ENCODE results near the gene SPOCK2.
A peak's percentile ranks its signal among the peaks of the same experiment; 100 is the strongest.
"Not testable (repeated sequence)": the region's sequence is repeated elsewhere in the genome, so short reads cannot be mapped to it uniquely, and the experiment has no call there.

The SPOCK2 gene, protein sequence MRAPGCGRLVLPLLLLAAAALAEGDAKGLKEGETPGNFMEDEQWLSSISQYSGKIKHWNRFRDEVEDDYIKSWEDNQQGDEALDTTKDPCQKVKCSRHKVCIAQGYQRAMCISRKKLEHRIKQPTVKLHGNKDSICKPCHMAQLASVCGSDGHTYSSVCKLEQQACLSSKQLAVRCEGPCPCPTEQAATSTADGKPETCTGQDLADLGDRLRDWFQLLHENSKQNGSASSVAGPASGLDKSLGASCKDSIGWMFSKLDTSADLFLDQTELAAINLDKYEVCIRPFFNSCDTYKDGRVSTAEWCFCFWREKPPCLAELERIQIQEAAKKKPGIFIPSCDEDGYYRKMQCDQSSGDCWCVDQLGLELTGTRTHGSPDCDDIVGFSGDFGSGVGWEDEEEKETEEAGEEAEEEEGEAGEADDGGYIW

DNA sequence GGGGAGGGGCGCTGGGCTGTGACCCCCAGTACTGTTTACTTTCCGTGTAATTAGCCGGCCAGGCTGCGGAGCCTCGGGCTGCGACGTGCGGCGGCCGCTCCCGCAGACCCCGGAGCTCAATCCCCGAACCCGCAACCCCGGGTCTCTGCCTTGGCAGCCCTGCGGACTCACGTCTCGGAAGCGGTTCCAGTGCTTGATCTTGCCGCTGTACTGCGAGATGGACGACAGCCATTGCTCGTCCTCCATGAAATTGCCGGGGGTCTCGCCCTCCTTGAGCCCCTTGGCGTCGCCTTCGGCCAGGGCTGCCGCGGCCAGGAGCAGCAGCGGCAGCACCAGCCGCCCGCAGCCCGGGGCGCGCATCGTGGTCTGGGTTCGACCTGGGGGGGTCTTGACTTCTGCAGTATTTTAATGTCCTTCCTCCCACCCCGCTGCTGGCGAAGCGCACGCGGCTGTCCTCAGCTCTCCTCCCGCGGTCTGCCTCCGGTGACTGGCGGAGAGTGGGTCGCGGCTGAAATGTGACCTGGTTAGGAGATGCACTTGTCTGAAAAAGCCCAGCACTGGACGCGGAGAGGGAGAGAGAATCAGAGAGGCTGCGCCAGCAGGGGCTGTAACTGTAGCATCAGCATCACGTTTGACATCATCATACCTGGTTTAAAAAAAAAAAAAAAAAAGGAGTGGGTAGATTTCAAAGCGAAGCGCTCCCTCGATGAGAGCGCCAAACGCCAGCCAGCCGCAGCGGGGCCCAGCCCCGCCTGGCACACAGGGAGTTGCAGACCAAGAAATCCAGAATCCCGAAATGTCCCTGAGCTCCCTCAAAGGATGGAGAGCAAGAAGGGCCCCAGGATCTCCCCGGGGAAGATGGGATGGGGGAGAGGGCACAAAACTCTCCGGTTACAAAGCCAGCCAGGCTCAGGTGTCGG lies at the start of gene SPOCK2:
TSS of gene SPOCK2 (minus strand) at position 583 of the 920 bp plus-strand sequence. CDS start at position 360, 223 bp downstream.
- DNase-seq = peak; percentile 75

DNA sequence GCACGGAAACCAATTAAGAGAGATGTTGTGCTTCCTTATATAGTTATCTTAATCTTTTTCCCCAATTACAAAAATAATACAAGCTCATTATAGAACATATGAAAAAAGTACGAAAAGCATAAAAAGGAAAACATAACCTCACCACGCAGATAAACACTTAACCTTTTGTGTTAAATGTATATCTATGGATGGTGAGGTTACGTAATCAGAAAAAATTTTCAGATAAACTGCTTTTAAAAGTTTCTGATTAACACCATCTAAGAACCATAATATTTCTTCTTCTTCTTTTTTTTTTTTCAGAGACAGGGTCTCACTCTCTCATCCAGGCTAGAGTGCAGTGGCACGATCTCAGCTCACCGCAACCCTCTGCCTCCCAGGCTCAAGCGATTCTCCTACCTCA lies 49.2 kb upstream of the SPOCK2 start:
- no peak for DNase-seq

DNA sequence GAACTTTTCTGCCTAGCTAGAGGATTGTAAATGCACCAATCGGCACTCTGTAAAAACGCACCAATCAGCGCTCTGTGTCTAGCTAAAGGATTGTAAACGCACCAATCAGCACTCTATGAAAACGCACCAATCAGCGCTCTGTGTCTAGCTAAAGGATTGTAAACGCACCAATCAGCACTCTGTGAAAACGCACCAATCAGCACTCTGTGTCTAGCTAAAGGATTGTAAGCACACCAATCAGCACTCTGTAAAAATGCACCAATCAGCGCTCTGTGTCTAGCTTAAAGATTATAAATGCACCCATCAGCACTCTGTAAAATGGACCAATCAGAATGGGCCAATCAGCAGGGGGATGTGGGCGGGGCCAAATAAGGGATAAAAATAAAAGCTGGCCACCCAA lies 47.9 kb upstream of the SPOCK2 start:
- DNase-seq = not testable (repeated sequence)

- DNase-seq = no peak
These were observed 46.7 kb upstream of the SPOCK2 start for GRCh38 chr10:72134785-72135767.

DNA sequence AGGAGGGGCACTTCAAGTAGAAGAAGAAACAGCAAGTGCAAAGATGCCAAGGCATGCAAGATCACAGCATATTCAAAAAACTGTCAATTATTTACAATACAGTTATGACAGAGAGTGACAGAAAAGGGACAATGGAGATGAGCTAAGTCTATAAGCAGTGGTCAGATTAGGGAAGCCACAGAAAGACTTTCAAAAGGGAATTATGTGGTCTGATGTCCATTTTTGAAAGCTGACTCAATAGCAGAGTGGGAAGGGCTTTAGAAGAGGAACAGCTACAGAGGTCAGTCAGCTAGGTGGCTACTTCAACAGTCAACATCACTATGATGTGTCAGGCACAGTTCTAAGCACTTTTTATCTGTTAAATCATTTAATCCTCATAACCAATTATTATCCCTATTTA lies 45.2 kb upstream of the SPOCK2 start:
- DNase-seq = no peak

DNA sequence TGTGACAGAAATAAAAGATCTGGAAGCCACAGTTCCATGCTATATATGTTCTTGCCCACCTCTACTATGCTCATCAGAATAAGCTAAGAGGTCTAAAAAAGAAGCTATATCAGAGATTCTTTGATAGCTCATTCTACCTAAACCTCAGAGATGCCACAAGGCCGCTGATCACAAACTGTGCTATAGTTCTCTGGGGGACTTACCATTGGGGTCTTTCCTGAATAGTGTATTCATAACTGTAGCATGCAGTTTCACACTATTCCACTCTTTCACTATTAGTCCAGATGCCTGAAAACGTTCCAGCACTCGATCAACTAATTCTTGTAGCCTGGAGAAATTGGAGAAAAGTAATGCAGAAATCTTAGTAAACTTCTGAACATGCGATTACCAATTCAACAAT lies 44.5 kb upstream of the SPOCK2 start:
- DNase-seq = no peak

GRCh38 chr10:72127571-72127970 lies 39.2 kb upstream of the SPOCK2 start:
- DNase-seq = no peak

DNA sequence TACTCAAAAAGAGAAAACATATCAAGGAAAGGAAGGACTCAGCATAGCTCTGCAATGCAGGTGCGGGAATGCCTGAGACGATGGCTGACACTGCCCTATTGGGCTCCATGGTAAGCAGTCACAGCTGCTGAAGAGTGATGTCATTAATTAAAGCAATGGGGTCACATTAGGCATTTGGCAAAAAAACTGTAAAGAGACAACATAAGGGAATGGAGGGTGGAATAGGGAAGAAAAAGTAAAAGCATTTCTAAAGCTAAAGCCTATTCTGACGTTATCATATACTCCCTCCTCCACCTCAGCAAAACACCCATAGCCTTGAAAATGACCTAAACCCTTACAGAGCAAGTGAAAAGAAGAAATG lies 38.5 kb upstream of the SPOCK2 start:
- DNase-seq = no peak

GRCh38 chr10:72126184-72126871 lies 38.0 kb upstream of the SPOCK2 start:
- DNase-seq = no peak

DNA sequence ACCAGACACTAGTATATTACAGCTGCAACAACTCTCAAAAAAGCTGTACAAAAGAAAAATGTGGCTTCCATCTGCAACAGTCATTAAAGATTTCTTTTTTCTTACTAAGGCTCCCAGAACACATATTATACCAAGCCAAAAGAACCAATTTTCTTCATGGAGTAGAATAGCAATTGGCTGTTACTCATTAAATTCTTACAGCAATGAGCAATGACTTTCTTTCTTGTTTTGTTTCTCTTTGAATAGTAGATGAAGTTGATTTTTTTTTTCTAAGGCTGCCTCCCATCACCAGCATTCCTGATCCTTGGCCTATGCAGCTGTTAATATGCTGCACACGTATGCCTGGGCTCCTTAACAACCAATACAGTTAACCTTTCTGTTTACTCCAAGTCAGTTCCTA lies 36.6 kb upstream of the SPOCK2 start:
- DNase-seq = no peak

- DNase-seq = no peak
These were observed 36.0 kb upstream of the SPOCK2 start for GRCh38 chr10:72124381-72124780.

DNA sequence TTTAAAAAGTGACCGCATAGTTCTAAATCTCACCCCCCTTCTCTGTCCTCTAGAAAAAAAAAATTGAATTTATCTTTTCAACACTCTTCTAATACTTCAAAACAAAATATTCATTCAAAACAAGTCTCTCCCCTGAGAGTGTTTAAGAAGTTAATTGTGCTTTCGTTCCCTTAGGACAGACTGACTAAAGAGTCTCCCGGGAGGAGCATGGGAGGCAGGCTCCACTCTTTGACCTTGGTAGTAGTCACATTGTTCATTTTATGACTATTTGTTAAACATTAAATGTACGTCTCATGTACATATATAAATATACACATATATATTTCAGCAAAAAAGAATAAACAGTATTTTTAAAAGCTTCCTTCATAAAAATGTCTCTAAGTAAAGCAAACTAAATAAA lies 35.3 kb upstream of the SPOCK2 start:
- DNase-seq = no peak

DNA sequence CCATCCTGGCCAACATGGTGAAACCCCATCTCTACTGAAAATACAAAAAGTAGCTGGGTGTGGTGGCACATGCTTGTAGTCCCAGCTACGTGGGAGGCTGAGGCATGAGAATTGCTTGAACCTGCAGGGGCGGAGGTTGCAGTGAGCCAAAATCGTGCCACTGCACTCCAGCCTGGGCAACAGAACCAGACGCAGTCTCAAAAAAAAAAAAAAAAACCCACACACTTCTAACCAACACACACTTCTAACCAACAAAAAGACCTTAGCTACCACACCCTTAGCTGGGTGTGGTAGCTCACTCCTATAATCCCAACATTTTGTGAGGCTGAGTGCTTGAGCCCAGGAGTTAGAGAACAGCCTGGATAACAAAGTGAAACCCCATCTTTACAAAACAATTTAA lies 33.9 kb upstream of the SPOCK2 start:
- peak; percentile 39 for DNase-seq

- DNase-seq = no peak
These were observed 33.0 kb upstream of the SPOCK2 start for GRCh38 chr10:72121389-72121788.

- no peak for DNase-seq
These were observed 28.0 kb upstream of the SPOCK2 start for GRCh38 chr10:72116372-72116771.

DNA sequence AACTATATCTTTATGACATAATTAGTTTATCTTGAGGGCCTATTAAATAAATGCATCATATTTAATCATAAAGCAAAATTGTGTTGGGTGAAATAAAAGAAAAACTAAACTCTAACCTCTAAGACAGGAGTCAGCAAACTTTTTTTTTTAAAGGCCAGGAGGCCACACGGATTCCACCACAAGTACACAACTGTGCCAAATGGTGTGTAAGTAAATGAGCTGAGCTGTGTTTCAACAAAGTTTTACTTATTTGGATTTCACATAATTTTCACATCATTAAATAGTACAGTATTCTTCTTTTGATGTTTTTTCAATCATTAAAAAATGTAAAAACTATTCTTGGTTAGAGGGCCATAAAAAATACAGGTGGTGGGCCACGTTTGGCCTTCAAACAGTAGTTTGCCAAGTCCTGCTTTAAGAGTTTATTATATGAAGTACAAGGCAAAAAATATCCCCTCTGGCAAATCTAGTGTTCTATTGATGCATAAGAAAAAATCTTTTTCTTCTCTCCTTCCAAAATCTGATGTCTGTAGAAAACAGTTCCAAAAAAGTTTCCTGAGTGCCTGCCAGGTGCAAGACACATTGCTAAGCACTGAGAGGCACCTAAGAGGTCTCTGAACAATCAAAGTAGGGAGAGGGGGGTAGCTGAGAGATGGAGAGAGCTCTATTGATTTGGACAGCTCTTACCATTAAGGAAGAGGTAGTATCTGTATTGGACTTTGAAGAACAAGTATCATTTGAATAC lies 26.5 kb upstream of the SPOCK2 start:
- no peak for DNase-seq

- no peak for DNase-seq
These were observed 22.5 kb upstream of the SPOCK2 start for GRCh38 chr10:72110673-72111401.

DNA sequence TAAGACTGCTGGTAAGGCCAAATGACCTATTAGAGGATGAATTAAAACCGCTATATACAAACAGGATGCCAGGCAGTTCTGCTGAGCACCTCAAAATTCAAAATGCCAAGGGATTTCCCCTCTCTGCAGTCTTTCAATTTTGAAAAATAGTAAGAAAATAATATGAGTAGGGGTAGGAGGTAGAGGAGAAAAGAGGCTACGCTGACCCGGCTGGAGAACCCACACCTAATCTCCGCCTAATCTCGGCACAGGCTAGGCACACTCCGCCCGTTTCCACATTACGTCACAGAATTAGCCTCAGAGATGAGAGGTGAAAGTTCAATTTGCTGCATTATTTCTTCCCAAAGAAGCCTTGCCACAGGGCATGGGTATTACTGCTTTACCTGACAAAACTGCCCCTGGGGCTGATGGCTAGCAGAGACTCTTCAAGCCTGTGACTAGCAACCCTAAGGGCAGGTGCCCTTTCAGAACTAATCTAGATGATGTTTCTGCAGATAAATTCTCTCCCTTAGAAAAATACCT lies 21.3 kb upstream of the SPOCK2 start:
- DNase-seq = no peak

GRCh38 chr10:72108830-72109635 lies 20.7 kb upstream of the SPOCK2 start:
- DNase-seq = no peak

- DNase-seq = not testable (repeated sequence)
These were observed 19.6 kb upstream of the SPOCK2 start for GRCh38 chr10:72108004-72108370.
